GM12873 (cell line): Measurements from ENCODE around the gene BTLA.

Experiments used
- CTCF ChIP-seq: IDR thresholded peaks from 2 replicates; pipeline ENCODE4 v1.5.1; 2012; ENCODE audit warnings: low read depth, mild to moderate bottlenecking, moderate library complexity, low read length, control low read depth; ENCODE audit not compliant: insufficient read depth; ENCODE audit errors: missing control alignments

BTLA gene

GRCh38 chr3:112500621-112501020 is 1.3 kb upstream of the BTLA start:
- TF ChIP-seq CTCF, result no peak

GRCh38 chr3:112497897-112498548 is 1.2 kb downstream of the BTLA start:
- TF ChIP-seq CTCF, result no peak

- TF ChIP-seq CTCF, result no peak
Measured at GRCh38 chr3:112496366-112497067, 2.8 kb downstream of the BTLA start.

- TF ChIP-seq CTCF, result no peak
Measured at GRCh38 chr3:112492124-112492523, 7.1 kb downstream of the BTLA start.

GRCh38 chr3:112491373-112491772 is 7.9 kb downstream of the BTLA start:
- TF ChIP-seq CTCF, result no peak

- no peak for TF ChIP-seq CTCF
Measured at GRCh38 chr3:112489674-112490479, 9.4 kb downstream of the BTLA start.
